Measurements from ENCODE around the gene DNHD1. TPM values are rescaled to one million over a fixed set of nuclear protein-coding genes. Genes with fewer than 3 reads are reported as not detected.

Gene DNHD1
- total and polyA plus RNA-seq, 2 of the 13 experiments (the other 11 are each of a cell fraction or from before 2014, with no cell fraction given): 2.7 to 9.3 TPM

DNA sequence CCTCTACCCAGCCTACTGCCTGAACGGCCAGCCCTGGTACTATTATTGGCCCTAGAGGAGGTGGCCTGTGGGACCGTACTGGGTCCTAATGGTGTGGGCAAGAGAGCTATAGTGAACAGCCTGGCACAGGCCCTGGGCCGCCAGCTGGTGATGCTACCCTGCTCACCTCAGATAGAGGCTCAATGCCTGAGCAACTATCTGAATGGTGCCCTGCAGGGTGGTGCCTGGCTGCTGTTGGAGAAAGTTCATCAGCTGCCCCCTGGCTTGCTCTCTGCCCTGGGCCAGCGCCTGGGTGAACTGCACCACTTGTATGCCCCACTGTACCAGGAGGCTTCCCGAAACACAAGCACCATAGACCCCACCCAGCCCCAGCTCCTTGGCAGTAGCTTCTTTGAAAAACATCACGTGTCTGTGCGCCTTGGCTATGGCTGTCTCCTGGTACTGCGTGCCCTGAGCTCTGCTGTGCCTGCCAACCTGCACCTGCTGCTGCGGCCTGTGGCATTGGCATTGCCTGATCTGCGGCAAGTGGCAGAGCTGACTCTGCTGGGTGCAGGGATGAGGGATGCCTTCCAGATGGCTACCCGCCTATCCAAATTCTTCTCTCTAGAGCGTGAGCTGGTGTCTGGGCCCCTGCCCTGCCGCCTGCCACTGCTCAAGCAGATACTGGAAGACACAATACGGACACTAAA lies 49.0 kb downstream of the DNHD1 start:
- FAIRE-seq: no peak
- no peak for DNase-seq (ENCODE audit: low spot score)
- Histone ChIP-seq H3K27ac (ENCODE audit: extremely low read length, insufficient read depth, low read length) (no peak overlapping the region), H2AFZ (ENCODE audit: low read length) (no peak overlapping the region), H3K79me2 (ENCODE audit: insufficient read depth, low read length) (no peaks in the 10 kb centered on the region), H3K4me1 (ENCODE audit: insufficient read depth, low read length) (no peaks in the 10 kb centered on the region), H3K9me3 (ENCODE audit: low read length) (no peaks in the 10 kb centered on the region), H3K4me3 (replicated peaks in 1 of 3; ENCODE audit: insufficient read depth in 1 of 3, low read depth in 2 of 3, low read length in 3 of 3) (no peak overlapping the region), H3K4me2 (ENCODE audit: low read depth, low read length) (no peak overlapping the region), H3K36me3 (replicated peaks in 1 of 2; ENCODE audit: control insufficient read depth in 1 of 2, insufficient read depth in 2 of 2, low read length in 2 of 2) (peaks cover 0 to 1% of the 10 kb centered on the region in 2 experiments; a peak in 2 of 5 replicates), H4K20me1 (ENCODE audit: insufficient read depth, low read length) (no peaks in the 10 kb centered on the region), H3K9ac (ENCODE audit: insufficient read depth, low read depth, low read length) (no peak overlapping the region), H3K27me3 (ENCODE audit: control insufficient read depth in 1 of 2, insufficient read depth in 2 of 2, low read length in 2 of 2) (no peaks in the 10 kb centered on the region)
- intact Hi-C loops (cut with micrococcal nuclease; ENCODE audit: unreplicated experiment) (no loop called here), in situ Hi-C loops (cut with HindIII; ENCODE audit: extremely low pct_ligation_motif_present, low pct_unique_long_range_greater_than_20kb) (loop anchor here (5.0 kb wide), 1 partner anchor 136 kb away; the partner anchor contains the start of gene MRPL17)
- BruUV-seq (replicated peaks): no TSS peak
- ATAC-seq: no peak; the same call in 2 of the 3 replicates
- ChIA-PET POLR2A (no interaction called here), CTCF (ENCODE audit: low intra/inter-chr PET ratio, low total read pairs) (no interaction called here)
- WGBS (ENCODE audit: low lambda C conversion rate): 100% methylated on average over 5 of the region's 14 CpGs
- TF ChIP-seq ZFP41 (CRISPR knock-in tag; IDR thresholded peaks at IDR 0.05; ENCODE audit: borderline replicate concordance): no peak
- no peak for TF ChIP-seq ZNF616 (CRISPR knock-in tag; IDR thresholded peaks at IDR 0.05; ENCODE audit: low read depth)
- TF ChIP-seq SRY (CRISPR knock-in tag; IDR thresholded peaks at IDR 0.05): no peak
- TF ChIP-seq GLMP (CRISPR knock-in tag; IDR thresholded peaks at IDR 0.05; ENCODE audit: borderline replicate concordance): no peak
- TF ChIP-seq, protein P1, sequence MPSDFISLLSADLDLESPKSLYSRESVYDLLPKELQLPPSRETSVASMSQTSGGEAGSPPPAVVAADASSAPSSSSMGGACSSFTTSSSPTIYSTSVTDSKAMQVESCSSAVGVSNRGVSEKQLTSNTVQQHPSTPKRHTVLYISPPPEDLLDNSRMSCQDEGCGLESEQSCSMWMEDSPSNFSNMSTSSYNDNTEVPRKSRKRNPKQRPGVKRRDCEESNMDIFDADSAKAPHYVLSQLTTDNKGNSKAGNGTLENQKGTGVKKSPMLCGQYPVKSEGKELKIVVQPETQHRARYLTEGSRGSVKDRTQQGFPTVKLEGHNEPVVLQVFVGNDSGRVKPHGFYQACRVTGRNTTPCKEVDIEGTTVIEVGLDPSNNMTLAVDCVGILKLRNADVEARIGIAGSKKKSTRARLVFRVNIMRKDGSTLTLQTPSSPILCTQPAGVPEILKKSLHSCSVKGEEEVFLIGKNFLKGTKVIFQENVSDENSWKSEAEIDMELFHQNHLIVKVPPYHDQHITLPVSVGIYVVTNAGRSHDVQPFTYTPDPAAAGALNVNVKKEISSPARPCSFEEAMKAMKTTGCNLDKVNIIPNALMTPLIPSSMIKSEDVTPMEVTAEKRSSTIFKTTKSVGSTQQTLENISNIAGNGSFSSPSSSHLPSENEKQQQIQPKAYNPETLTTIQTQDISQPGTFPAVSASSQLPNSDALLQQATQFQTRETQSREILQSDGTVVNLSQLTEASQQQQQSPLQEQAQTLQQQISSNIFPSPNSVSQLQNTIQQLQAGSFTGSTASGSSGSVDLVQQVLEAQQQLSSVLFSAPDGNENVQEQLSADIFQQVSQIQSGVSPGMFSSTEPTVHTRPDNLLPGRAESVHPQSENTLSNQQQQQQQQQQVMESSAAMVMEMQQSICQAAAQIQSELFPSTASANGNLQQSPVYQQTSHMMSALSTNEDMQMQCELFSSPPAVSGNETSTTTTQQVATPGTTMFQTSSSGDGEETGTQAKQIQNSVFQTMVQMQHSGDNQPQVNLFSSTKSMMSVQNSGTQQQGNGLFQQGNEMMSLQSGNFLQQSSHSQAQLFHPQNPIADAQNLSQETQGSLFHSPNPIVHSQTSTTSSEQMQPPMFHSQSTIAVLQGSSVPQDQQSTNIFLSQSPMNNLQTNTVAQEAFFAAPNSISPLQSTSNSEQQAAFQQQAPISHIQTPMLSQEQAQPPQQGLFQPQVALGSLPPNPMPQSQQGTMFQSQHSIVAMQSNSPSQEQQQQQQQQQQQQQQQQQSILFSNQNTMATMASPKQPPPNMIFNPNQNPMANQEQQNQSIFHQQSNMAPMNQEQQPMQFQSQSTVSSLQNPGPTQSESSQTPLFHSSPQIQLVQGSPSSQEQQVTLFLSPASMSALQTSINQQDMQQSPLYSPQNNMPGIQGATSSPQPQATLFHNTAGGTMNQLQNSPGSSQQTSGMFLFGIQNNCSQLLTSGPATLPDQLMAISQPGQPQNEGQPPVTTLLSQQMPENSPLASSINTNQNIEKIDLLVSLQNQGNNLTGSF (CRISPR knock-in tag; IDR thresholded peaks at IDR 0.05): no peak
- no peak for TF ChIP-seq PHF20 (CRISPR knock-in tag; IDR thresholded peaks at IDR 0.05)
- TF ChIP-seq ETV5 (CRISPR knock-in tag; IDR thresholded peaks at IDR 0.05; ENCODE audit: borderline replicate concordance): no peak
- TF ChIP-seq REXO4 (CRISPR knock-in tag; IDR thresholded peaks at IDR 0.05; ENCODE audit: borderline replicate concordance): no peak
- no peak for TF ChIP-seq ZNF253 (CRISPR knock-in tag; IDR thresholded peaks at IDR 0.05; ENCODE audit: borderline replicate concordance)
- TF ChIP-seq ZNF430 (CRISPR knock-in tag; IDR thresholded peaks at IDR 0.05): no peak
- no peak for TF ChIP-seq SYNCRIP (IDR thresholded peaks at IDR 0.05; ENCODE audit: insufficient read depth, low read depth, low read length)
- TF ChIP-seq TBP (CRISPR knock-in tag; IDR thresholded peaks at IDR 0.05): no peak
- no peak for TF ChIP-seq HNRNPLL (IDR thresholded peaks at IDR 0.05; ENCODE audit: low read depth, low read length, poor library complexity, severe bottlenecking)
- TF ChIP-seq, protein P2, sequence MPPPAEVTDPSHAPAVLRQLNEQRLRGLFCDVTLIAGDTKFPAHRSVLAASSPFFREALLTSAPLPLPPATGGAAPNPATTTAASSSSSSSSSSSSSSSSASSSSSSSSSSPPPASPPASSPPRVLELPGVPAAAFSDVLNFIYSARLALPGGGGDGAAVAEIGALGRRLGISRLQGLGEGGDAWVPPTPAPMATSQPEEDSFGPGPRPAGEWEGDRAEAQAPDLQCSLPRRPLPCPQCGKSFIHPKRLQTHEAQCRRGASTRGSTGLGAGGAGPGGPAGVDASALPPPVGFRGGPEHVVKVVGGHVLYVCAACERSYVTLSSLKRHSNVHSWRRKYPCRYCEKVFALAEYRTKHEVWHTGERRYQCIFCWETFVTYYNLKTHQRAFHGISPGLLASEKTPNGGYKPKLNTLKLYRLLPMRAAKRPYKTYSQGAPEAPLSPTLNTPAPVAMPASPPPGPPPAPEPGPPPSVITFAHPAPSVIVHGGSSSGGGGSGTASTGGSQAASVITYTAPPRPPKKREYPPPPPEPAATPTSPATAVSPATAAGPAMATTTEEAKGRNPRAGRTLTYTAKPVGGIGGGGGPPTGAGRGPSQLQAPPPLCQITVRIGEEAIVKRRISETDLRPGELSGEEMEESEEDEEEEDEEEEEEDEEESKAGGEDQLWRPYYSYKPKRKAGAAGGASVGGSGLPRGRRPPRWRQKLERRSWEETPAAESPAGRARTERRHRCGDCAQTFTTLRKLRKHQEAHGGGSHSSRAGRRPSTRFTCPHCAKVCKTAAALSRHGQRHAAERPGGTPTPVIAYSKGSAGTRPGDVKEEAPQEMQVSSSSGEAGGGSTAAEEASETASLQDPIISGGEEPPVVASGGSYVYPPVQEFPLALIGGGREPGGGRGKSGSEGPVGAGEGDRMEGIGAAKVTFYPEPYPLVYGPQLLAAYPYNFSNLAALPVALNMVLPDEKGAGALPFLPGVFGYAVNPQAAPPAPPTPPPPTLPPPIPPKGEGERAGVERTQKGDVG (CRISPR knock-in tag; IDR thresholded peaks at IDR 0.05; ENCODE audit: borderline replicate concordance): no peak
- no peak for TF ChIP-seq ZBTB21 (CRISPR knock-in tag; IDR thresholded peaks at IDR 0.05)

Data from HepG2 (cell line).